Measurements from ENCODE around the gene SNAP91.
"Not testable (repeated sequence)": the region's sequence is repeated elsewhere in the genome, so short reads cannot be mapped to it uniquely, and the experiment has no call there.

The SNAP91 gene

GRCh38 chr6:83633609-83634008 is 75.3 kb downstream of the SNAP91 start:
- no peak for DNase-seq (ENCODE audit: low read depth in 2 of 2, low spot score in 1 of 2)

- no peak for DNase-seq (ENCODE audit: low read depth in 2 of 2, low spot score in 1 of 2)
Measured at GRCh38 chr6:83633149-83633548, 75.8 kb downstream of the SNAP91 start.

- DNase-seq (ENCODE audit: low read depth in 2 of 2, low spot score in 1 of 2), result not testable (repeated sequence)
Measured at GRCh38 chr6:83629908-83630307, 79.0 kb downstream of the SNAP91 start.

- no peak for DNase-seq (ENCODE audit: low read depth in 2 of 2, low spot score in 1 of 2)
Measured at GRCh38 chr6:83615025-83615999, 93.6 kb downstream of the SNAP91 start.

GRCh38 chr6:83613378-83613777 is 95.5 kb downstream of the SNAP91 start:
- DNase-seq (ENCODE audit: low read depth in 2 of 2, low spot score in 1 of 2), result no peak

GRCh38 chr6:83609248-83609647 is 99.7 kb downstream of the SNAP91 start:
- DNase-seq (ENCODE audit: low read depth in 2 of 2, low spot score in 1 of 2), result no peak

- DNase-seq (ENCODE audit: low read depth in 2 of 2, low spot score in 1 of 2), result no peak
Measured at GRCh38 chr6:83605517-83605916, 103.4 kb downstream of the SNAP91 start.

- DNase-seq (ENCODE audit: low read depth in 2 of 2, low spot score in 1 of 2), result no peak
Measured at GRCh38 chr6:83603551-83603950, 105.3 kb downstream of the SNAP91 start.

- DNase-seq (ENCODE audit: low read depth in 2 of 2, low spot score in 1 of 2), result no peak
Measured at GRCh38 chr6:83601119-83601518, 107.8 kb downstream of the SNAP91 start.

GRCh38 chr6:83600459-83600858 is 108.4 kb downstream of the SNAP91 start:
- no peak for DNase-seq (ENCODE audit: low read depth in 2 of 2, low spot score in 1 of 2)

- DNase-seq (ENCODE audit: low read depth in 2 of 2, low spot score in 1 of 2), result no peak
Measured at GRCh38 chr6:83597511-83597910, 111.4 kb downstream of the SNAP91 start.

- DNase-seq (ENCODE audit: low read depth in 2 of 2, low spot score in 1 of 2), result no peak
Measured at GRCh38 chr6:83597051-83597450, 111.8 kb downstream of the SNAP91 start.

GRCh38 chr6:83594941-83595340 is 114.0 kb downstream of the SNAP91 start:
- DNase-seq (ENCODE audit: low read depth in 2 of 2, low spot score in 1 of 2), result no peak

GRCh38 chr6:83593395-83593785 is 115.5 kb downstream of the SNAP91 start:
- DNase-seq (ENCODE audit: low read depth in 2 of 2, low spot score in 1 of 2), result no peak

- DNase-seq (ENCODE audit: low read depth in 2 of 2, low spot score in 1 of 2), result no peak
Measured at GRCh38 chr6:83592770-83593394, 116.0 kb downstream of the SNAP91 start.

- no peak for DNase-seq (ENCODE audit: low read depth in 2 of 2, low spot score in 1 of 2)
Measured at GRCh38 chr6:83590416-83590815, 118.5 kb downstream of the SNAP91 start.

- no peak for DNase-seq (ENCODE audit: low read depth in 2 of 2, low spot score in 1 of 2)
Measured at GRCh38 chr6:83589076-83589475, 119.8 kb downstream of the SNAP91 start.

- no peak for DNase-seq (ENCODE audit: low read depth in 2 of 2, low spot score in 1 of 2)
Measured at GRCh38 chr6:83578057-83578456, 130.8 kb downstream of the SNAP91 start.

- DNase-seq (ENCODE audit: low read depth in 2 of 2, low spot score in 1 of 2), result no peak
Measured at GRCh38 chr6:83574783-83575182, 134.1 kb downstream of the SNAP91 start.

- DNase-seq (ENCODE audit: low read depth in 2 of 2, low spot score in 1 of 2), result not testable (repeated sequence)
Measured at GRCh38 chr6:83571663-83572185, 137.2 kb downstream of the SNAP91 start.

- no peak for DNase-seq (ENCODE audit: low read depth in 2 of 2, low spot score in 1 of 2)
Measured at GRCh38 chr6:83558975-83559374, 149.9 kb downstream of the SNAP91 start.

GRCh38 chr6:83556871-83557270 is 152.0 kb downstream of the SNAP91 start:
- no peak for DNase-seq (ENCODE audit: low read depth in 2 of 2, low spot score in 1 of 2)

Measured in stimulated activated CD8-positive, alpha-beta memory T cell treated with anti-CD3 and anti-CD28 coated beads, Interleukin-4, amount 100 ng/mL, for 4 hours (primary cell).